ENCODE measurements around the gene MRPL38.

The MRPL38 gene

DNA sequence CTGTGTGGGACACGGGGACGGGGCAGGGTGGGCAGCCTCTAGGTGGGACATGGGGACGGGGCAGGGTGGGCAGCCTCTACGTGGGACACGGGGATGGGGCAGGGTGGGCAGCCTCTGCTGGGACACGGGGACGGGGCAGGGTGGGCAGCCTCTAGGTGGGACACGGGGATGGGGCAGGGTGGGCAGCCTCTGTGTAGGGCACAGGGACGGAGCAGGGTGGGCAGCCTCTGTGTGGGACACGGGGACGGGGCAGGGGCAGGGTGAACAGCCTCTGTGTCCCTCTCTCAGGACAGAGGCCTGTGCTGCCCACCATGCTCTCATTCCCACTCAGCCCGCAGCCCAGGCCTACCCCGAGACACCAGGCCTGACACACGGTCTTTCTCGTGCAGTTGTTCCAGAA, 16.9 kb upstream of the MRPL38 start:
- Histone ChIP-seq H3K4me1 (ENCODE audit: insufficient read depth, poor library complexity, severe bottlenecking) (no peaks in the 10 kb centered on the region), H3K27ac (ENCODE audit: poor library complexity, severe bottlenecking) (no peak overlapping the region), H3K36me3 (ENCODE audit: low read depth) (peaks cover 16% of the 10 kb centered on the region), H3K9me3 (ENCODE audit: severe bottlenecking) (no peaks in the 10 kb centered on the region), H3K27me3 (ENCODE audit: insufficient read depth, poor library complexity, severe bottlenecking) (no peaks in the 10 kb centered on the region), H3K4me3 (ENCODE audit: severe bottlenecking) (no peak overlapping the region)
- DNase-seq (ENCODE audit: low spot score) (no peak), ATAC-seq (ENCODE audit: low read depth) (no peak; the same call in 2 of the 3 replicates)
- TF ChIP-seq, protein P1, sequence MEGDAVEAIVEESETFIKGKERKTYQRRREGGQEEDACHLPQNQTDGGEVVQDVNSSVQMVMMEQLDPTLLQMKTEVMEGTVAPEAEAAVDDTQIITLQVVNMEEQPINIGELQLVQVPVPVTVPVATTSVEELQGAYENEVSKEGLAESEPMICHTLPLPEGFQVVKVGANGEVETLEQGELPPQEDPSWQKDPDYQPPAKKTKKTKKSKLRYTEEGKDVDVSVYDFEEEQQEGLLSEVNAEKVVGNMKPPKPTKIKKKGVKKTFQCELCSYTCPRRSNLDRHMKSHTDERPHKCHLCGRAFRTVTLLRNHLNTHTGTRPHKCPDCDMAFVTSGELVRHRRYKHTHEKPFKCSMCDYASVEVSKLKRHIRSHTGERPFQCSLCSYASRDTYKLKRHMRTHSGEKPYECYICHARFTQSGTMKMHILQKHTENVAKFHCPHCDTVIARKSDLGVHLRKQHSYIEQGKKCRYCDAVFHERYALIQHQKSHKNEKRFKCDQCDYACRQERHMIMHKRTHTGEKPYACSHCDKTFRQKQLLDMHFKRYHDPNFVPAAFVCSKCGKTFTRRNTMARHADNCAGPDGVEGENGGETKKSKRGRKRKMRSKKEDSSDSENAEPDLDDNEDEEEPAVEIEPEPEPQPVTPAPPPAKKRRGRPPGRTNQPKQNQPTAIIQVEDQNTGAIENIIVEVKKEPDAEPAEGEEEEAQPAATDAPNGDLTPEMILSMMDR (IDR thresholded peaks at IDR 0.05; ENCODE audit: poor library complexity, severe bottlenecking): no peak

DNA sequence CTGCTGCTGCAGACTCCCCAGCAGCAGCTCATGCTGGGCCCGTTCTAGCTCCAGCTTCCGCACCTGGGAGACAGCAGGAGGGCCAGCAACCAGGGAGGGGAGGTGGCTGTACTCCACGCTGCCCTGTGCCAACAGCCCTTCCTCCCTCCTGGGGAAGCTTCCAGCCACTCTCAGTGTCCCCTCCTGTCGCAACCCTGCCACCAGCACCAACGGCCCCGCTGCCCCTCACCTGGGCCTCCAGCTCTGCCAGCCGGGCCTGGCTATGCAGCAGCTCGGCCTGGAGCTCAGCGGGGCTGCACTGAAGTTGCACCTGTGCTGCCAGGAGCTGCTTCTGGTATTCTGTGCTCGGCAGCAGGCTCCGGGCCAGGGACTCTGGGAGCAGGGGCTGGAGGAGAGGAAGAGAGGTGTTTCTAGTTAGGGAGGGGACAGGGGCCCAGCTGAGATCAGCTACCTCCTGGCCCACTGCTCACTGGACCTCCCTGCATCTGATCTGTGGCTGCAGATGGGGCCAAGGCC, 15.4 kb upstream of the MRPL38 start:
- TF ChIP-seq, protein P1 (IDR thresholded peaks at IDR 0.05; ENCODE audit: poor library complexity, severe bottlenecking): no peak
- H3K4me3 ChIP-seq (ENCODE audit: severe bottlenecking): no peak overlapping the region
- no peak overlapping the region for H3K27ac ChIP-seq (ENCODE audit: poor library complexity, severe bottlenecking)
- H3K36me3 ChIP-seq (ENCODE audit: low read depth): peaks cover 16% of the 10 kb centered on the region
- no peaks in the 10 kb centered on the region for H3K27me3 ChIP-seq (ENCODE audit: insufficient read depth, poor library complexity, severe bottlenecking)
- no peaks in the 10 kb centered on the region for H3K4me1 ChIP-seq (ENCODE audit: insufficient read depth, poor library complexity, severe bottlenecking)
- no peaks in the 10 kb centered on the region for H3K9me3 ChIP-seq (ENCODE audit: severe bottlenecking)
- ATAC-seq (ENCODE audit: low read depth): no peak
- no peak for DNase-seq (ENCODE audit: low spot score)

DNA sequence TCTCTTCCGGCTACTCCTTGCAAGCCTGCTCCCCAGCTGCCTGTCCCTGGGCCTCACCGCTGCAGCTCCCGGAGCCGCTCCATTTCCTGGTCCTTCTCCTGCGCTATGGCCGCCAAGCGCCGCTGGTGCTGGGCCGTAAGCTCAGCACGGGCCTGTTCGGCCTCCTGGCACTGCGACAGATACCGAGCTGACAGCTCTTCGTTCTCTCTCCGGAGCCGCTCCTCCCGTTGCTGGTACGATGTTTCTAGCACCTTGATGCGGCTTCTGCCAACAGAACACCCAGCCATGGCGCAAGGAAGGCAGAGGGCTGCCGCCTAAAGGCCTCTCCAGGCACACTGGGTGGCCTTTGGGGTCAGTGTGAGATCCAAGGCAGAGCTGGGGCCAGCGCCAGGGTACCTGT, 14.9 kb upstream of the MRPL38 start:
- no peaks in the 10 kb centered on the region for H3K27me3 ChIP-seq (ENCODE audit: insufficient read depth, poor library complexity, severe bottlenecking)
- no peak overlapping the region for H3K27ac ChIP-seq (ENCODE audit: poor library complexity, severe bottlenecking)
- TF ChIP-seq, protein P1 (IDR thresholded peaks at IDR 0.05; ENCODE audit: poor library complexity, severe bottlenecking): no peak
- DNase-seq (ENCODE audit: low spot score) (peak; percentile 68), ATAC-seq (ENCODE audit: low read depth) (no peak)
- no peaks in the 10 kb centered on the region for H3K4me1 ChIP-seq (ENCODE audit: insufficient read depth, poor library complexity, severe bottlenecking)
- H3K36me3 ChIP-seq (ENCODE audit: low read depth): peaks cover 16% of the 10 kb centered on the region
- H3K9me3 ChIP-seq (ENCODE audit: severe bottlenecking): no peaks in the 10 kb centered on the region
- no peak overlapping the region for H3K4me3 ChIP-seq (ENCODE audit: severe bottlenecking)

DNA sequence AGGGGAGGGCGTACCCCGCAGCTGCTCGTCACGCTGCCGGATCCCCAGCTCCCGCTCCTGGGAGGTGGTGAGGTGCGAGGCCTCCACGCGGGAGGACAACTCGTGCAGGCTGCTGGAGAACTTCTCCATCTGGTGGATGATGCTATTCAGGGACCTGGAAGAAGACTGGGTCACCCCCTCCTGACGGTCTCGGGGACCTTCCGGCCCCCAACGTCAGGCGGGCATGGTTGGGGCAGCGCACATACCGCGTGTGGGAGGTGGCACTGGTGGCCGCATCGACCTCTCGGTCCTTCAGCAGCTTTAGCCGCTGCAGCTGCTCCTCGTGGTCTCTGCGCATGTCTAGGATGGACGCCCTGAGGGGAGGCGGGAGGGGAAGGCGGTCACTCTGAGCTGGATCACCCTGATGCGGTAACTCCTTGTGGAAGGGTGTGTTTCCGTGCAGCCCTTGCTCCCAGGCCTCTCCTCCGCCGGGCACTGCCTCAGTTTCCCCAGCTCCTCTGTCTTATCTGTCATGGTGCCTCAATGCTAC, 13.3 kb upstream of the MRPL38 start:
- H3K36me3 ChIP-seq (ENCODE audit: low read depth): peaks cover 12% of the 10 kb centered on the region
- H3K9me3 ChIP-seq (ENCODE audit: severe bottlenecking): no peaks in the 10 kb centered on the region
- H3K27ac ChIP-seq (ENCODE audit: poor library complexity, severe bottlenecking): no peak overlapping the region
- no peak for ATAC-seq (ENCODE audit: low read depth)
- no peaks in the 10 kb centered on the region for H3K27me3 ChIP-seq (ENCODE audit: insufficient read depth, poor library complexity, severe bottlenecking)
- H3K4me1 ChIP-seq (ENCODE audit: insufficient read depth, poor library complexity, severe bottlenecking): no peaks in the 10 kb centered on the region
- TF ChIP-seq, protein P1 (IDR thresholded peaks at IDR 0.05; ENCODE audit: poor library complexity, severe bottlenecking): no peak
- H3K4me3 ChIP-seq (ENCODE audit: severe bottlenecking): no peak overlapping the region
- peak; percentile 69 for DNase-seq (ENCODE audit: low spot score)

DNA sequence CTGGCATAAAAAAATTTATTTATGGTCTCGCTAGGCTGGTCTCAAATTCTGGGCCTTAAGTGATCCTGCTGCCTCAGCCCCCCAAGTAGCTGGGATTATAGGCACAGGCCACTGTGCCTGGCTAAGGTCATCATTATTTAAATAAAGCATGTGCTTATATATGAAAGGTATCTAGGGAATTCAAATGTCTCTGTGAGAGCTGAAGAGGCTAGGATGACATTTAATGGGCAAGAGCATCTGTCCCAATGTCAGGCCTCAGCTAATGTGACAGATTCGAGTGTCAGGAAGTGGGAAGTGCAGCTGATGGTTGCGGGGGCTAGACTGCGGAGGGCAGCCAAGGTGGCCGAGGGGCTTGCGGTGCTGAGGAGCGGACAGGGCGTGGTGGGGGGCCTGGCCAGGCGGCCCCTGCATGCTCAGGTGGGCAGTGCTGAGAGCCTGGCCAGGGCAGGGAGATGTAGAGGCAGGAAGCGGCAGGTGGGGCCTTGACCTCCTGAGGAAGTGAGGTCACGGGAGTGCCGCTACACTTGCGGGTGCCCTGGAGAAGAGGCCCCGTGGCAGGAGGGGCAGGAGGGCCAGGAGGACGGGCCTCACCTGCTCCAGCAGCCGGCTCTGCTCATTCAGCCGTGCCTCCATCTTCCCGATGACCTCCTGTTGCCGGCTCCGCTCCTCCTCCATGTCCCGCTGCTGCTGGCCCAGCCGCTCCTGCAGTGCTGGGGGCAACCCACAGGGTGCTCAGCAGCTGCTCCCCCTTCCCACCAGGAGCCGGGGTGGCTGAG, 12.6 kb upstream of the MRPL38 start:
- H3K27ac ChIP-seq (ENCODE audit: poor library complexity, severe bottlenecking): no peak overlapping the region
- no peaks in the 10 kb centered on the region for H3K9me3 ChIP-seq (ENCODE audit: severe bottlenecking)
- peaks cover 14% of the 10 kb centered on the region for H3K36me3 ChIP-seq (ENCODE audit: low read depth)
- TF ChIP-seq, protein P1 (IDR thresholded peaks at IDR 0.05; ENCODE audit: poor library complexity, severe bottlenecking): no peak
- no peaks in the 10 kb centered on the region for H3K4me1 ChIP-seq (ENCODE audit: insufficient read depth, poor library complexity, severe bottlenecking)
- no peak overlapping the region for H3K4me3 ChIP-seq (ENCODE audit: severe bottlenecking)
- no peak for ATAC-seq (ENCODE audit: low read depth)
- no peaks in the 10 kb centered on the region for H3K27me3 ChIP-seq (ENCODE audit: insufficient read depth, poor library complexity, severe bottlenecking)
- no peak for DNase-seq (ENCODE audit: low spot score)
